Heart right ventricle (tissue), 16 donors: ENCODE measurements around the gene FHL3. TPM values are rescaled to one million over a fixed set of nuclear protein-coding genes. Genes with fewer than 3 reads are reported as not detected.

Source experiments
- ATAC-seq, 8 donors: fragments of 200-7000 bp; cut with Tn5 transposase; one replicate each; pipeline ENCODE4 v1.9.1; 2020; ENCODE audit warnings: mild to moderate bottlenecking in 8 of 8, moderate library complexity in 8 of 8, moderate number of reproducible peaks in 1 of 8
- DNase-seq, 2 donors: peaks; one replicate each; pipeline ENCODE4 v3.0.0-alpha.2; 2020
- H3K27ac ChIP-seq, 10 donors: fragments of 200-600 bp; sonication (generic) in 2 of 10; one replicate each; pipeline versions ENCODE4 v1.5.0 to v1.8.0; 2020 to 2022; ENCODE audit warnings: mild to moderate bottlenecking in 3 of 10
- H3K27me3 ChIP-seq, 7 donors: fragments of 200-600 bp; one replicate each; pipeline ENCODE4 v1.8.0; 2021 to 2022; ENCODE audit warnings: mild to moderate bottlenecking in 2 of 7
- H3K36me3 ChIP-seq, 9 donors: fragments of 200-600 bp; sonication (generic) in 1 of 9; one replicate each; pipeline versions ENCODE4 v1.5.0 to v1.8.0; 2020 to 2022; ENCODE audit warnings: mild to moderate bottlenecking in 2 of 9
- H3K4me1 ChIP-seq, 9 donors: fragments of 200-600 bp; sonication (generic) in 1 of 9; one replicate each; pipeline versions ENCODE4 v1.5.0 to v1.8.0; 2020 to 2022; ENCODE audit warnings: mild to moderate bottlenecking in 4 of 9
- H3K4me3 ChIP-seq, 10 donors: fragments of 200-600 bp; sonication (generic) in 2 of 10; one replicate each; pipeline versions ENCODE4 v1.5.0 to v1.8.0; 2020 to 2022; ENCODE audit warnings: mild to moderate bottlenecking in 7 of 10, moderate library complexity in 2 of 10
- H3K9me3 ChIP-seq, 11 donors: fragments of 200-600 bp in 10 of 11; sonication (generic) in 2 of 11; one replicate each; pipeline versions ENCODE4 v1.5.0 to v1.8.0; 2013 to 2022; ENCODE audit warnings: mild to moderate bottlenecking in 2 of 11, control low read depth in 1 of 11, moderate library complexity in 1 of 11
- CTCF ChIP-seq, 9 donors: fragments of 200-600 bp; sonication (generic) in 2 of 9; IDR thresholded peaks; one replicate each; pipeline versions ENCODE4 v1.5.0 to v1.8.0; 2021 to 2022; ENCODE audit warnings: antibody characterized with exemption in 9 of 9, mild to moderate bottlenecking in 5 of 9, moderate library complexity in 1 of 9
- WGBS, 2 donors: extraction: QIAGEN DNeasy Blood & Tissue Kit; methylation state at CpG; one replicate each; pipeline ENCODE4 v1.1.7; 2013; ENCODE audit warnings: inconsistent platforms in 1 of 2; 5-methylcytosine and 5-hydroxymethylcytosine counted together
- intact Hi-C, 10 donors: fragments of 100-400 bp; cut with DNase I; formaldehyde crosslinking; loops; one replicate each; pipeline versions ENCODE4 v1.11.1 to v1.14.2; 2022
- polyA plus RNA-seq, 2 donors: library from polyadenylated mRNA; stranded (reverse); fragments of 200-250 nt; gene quantifications; one replicate each; pipeline ENCODE4 v1.2.3, GENCODE V29; 2013
- total RNA-seq, 10 donors: library from RNA; stranded (reverse); fragmentation: NEBNext Ultra II Directional in 3 of 10; extraction: Animal tissue kit (Norgen Biotek cat#: 25700) in 3 of 10; gene quantifications; one replicate each; pipeline versions ENCODE4 v1.2.1 to v1.2.4, GENCODE V29; 2021 to 2023
- donor health status: Arrhythmogenic right ventricular cardiomyopathy.
- donor health status: ischemic (EF 13 %, LVEDD 7.1; RV severe dilation, severe dysfunction).
- donor health status: healthy with polysubstance abuse.
- donor health status: DM: no; HTN: yes; CAD: no.
- donor health status: DM: no; HTN: no; CAD: no.
- donor health status: ischemic (EF 25% LVEDD 6.9; RV normal size, moderate dysfunction).
- donor health status: ischemic (EF 25% LVEDD 5.7; RV mildly dilated, moderate dysfunction).
- donor health status: healthy.
- donor health status: DM: yes; HTN: yes; CAD: no.
- donor health status: Ischemic cardiomyopathy.
- donor health status: ischemic (EF 35%, LVEDD 5.7; RV mildly dilated, moderate dysfunction).
- donor health status: nonischemic (EF 11% LVEDD 7.7; RV severe dilation, severe dysfunction).
- donor health status: DM: yes; HTN: yes; CAD: no.
- donor health status: PGD.
- donor health status: ischemic (EF 29% LVEDD 5.4; RV normal size, mild dysfunction).
- donor health status: nonischemic (EF 23%, LVEDD 6.1; RV moderate dilation, normal function).

The FHL3 gene
- total and polyA plus RNA-seq, 12 donors, result 5.8 to 23.8 (median 9.1) TPM

GRCh38 chr1:37999430-38000232 is 5.7 kb downstream of the FHL3 start:
- Histone ChIP-seq H3K9me3 (no peaks in the 10 kb centered on the region), H3K27me3 (no peaks in the 10 kb centered on the region), H3K27ac (peak overlapping the region; percentile 77 to 97 (median 94)), H3K36me3 (peaks cover 0 to 34% (median 12%) of the 10 kb centered on the region in 9 donors), H3K4me3 (peak overlapping the region in 7 of 10 donors; percentile 1 to 36 (median 26)), H3K4me1 (peaks cover 45 to 98% (median 86%) of the 10 kb centered on the region in 9 donors)
- TF ChIP-seq CTCF (IDR thresholded peaks at IDR 0.05), result peak in 1 of 9 donors; percentile 0
- DNase-seq (peak; percentile 57 to 76), ATAC-seq (peak; percentile 21 to 69 (median 59))
- 26 to 36% methylated on average over 9 of the region's 9 CpGs for WGBS, 2 donors
- intact Hi-C loops, result no loop called here

DNA sequence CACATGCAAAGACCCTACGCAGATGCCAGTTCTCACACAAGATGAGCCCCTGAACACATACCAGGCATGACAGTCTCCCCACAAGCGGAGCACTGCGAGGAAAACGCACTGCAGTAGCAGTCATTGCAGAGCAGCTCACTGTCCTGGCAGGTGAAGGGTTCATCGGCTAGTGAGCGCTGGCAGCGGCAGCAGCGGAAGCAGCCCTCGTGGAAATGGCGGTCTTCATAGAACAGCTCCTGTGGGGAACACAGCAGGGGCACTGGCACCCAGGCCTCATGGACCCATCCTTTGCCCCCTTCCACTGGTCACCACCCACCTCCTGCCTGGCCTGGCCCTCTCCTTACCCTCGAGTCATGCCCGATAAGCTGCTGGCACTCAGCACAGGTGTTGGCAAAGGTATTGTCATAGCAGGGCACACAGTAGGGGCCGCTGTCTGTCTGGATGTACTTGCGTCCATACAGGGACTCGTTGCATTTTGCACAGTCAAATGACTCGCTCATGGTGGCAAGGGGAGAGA is 6.3 kb downstream of the FHL3 start:
- no peak for DNase-seq
- Histone ChIP-seq H3K27me3 (no peaks in the 10 kb centered on the region), H3K4me1 (peaks cover 42 to 96% (median 86%) of the 10 kb centered on the region in 9 donors), H3K27ac (peak overlapping the region; percentile 77 to 97 (median 94)), H3K9me3 (no peaks in the 10 kb centered on the region), H3K4me3 (peak overlapping the region in 7 of 10 donors; percentile 0 to 36 (median 26)), H3K36me3 (peaks cover 0 to 40% (median 12%) of the 10 kb centered on the region in 9 donors)
- 54 to 72% methylated on average over 16 of the region's 16 CpGs for WGBS, 2 donors
- intact Hi-C loops, result no loop called here
- peak in 3 of 9 donors; percentile 6 to 10 (median 8) for TF ChIP-seq CTCF (IDR thresholded peaks at IDR 0.05)
- no peak for ATAC-seq

- Histone ChIP-seq H3K4me1 (peaks cover 38 to 88% (median 79%) of the 10 kb centered on the region in 9 donors), H3K27me3 (no peaks in the 10 kb centered on the region), H3K4me3 (peak overlapping the region in 3 of 10 donors; percentile 24 to 29 (median 27)), H3K9me3 (no peaks in the 10 kb centered on the region), H3K36me3 (peaks cover 0 to 41% (median 12%) of the 10 kb centered on the region in 9 donors), H3K27ac (peak overlapping the region in 9 of 10 donors; percentile 77 to 97 (median 93))
- no peak for TF ChIP-seq CTCF (IDR thresholded peaks at IDR 0.05)
- DNase-seq (no peak), ATAC-seq (no peak)
- 82 to 83% methylated on average over 9 of the region's 9 CpGs for WGBS, 2 donors
- intact Hi-C loops, result no loop called here
These were observed 7.1 kb downstream of the FHL3 start for GRCh38 chr1:37998089-37998808.
